ENCODE data around the gene SEC23IP.

Gene SEC23IP

GRCh38 chr10:119892188-119893065 lies at the start of gene SEC23IP:
TSS of gene SEC23IP (plus strand) at chr10:119892730. CDS start at chr10:119892783, 53 bp downstream.
- H3K4me1 ChIP-seq (ENCODE audit: control insufficient read depth, insufficient read depth, low read length), result peaks cover 12% of the 10 kb centered on the region
- H3K9ac ChIP-seq (ENCODE audit: low read length), result peak within 1 kb of the TSS; percentile 61
- H3K4me3 ChIP-seq (ENCODE audit: low read length), result peak within 1 kb of the TSS; percentile 99
- H3K36me3 ChIP-seq (ENCODE audit: control insufficient read depth, insufficient read depth, low read length), result peaks cover 6% of the 10 kb centered on the region
- H3K27me3 ChIP-seq (ENCODE audit: control insufficient read depth, insufficient read depth, low read length), result no peaks in the 10 kb centered on the region
- H3K27ac ChIP-seq (ENCODE audit: low read depth, low read length), result peak within 1 kb of the TSS; percentile 90

DNA sequence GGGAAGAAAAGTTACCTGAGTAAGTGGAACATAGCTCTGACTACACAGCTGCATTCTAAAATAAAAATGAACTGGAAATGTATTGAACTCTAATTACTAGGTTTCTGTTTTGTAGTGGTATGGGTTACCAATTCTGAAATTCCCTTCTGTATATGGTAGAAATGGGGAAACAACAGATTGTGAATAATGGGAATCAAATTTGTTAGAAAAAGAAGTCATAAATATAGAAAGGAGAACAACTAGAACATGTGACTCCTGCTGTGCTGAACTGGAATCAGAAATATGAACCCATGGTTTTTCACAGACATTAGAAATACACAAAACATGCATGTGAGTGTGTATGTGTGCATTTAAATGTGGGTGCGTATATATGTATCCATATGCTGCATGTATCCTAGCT lies 46.9 kb upstream of the SEC23IP start:
- Histone ChIP-seq H3K4me3 (ENCODE audit: low read length) (no peak overlapping the region), H3K9ac (ENCODE audit: low read length) (no peak overlapping the region), H3K27ac (ENCODE audit: low read depth, low read length) (no peak overlapping the region), H3K36me3 (ENCODE audit: control insufficient read depth, insufficient read depth, low read length) (peaks cover 31% of the 10 kb centered on the region), H3K4me1 (ENCODE audit: control insufficient read depth, insufficient read depth, low read length) (no peaks in the 10 kb centered on the region), H3K27me3 (ENCODE audit: control insufficient read depth, insufficient read depth, low read length) (no peaks in the 10 kb centered on the region)

DNA sequence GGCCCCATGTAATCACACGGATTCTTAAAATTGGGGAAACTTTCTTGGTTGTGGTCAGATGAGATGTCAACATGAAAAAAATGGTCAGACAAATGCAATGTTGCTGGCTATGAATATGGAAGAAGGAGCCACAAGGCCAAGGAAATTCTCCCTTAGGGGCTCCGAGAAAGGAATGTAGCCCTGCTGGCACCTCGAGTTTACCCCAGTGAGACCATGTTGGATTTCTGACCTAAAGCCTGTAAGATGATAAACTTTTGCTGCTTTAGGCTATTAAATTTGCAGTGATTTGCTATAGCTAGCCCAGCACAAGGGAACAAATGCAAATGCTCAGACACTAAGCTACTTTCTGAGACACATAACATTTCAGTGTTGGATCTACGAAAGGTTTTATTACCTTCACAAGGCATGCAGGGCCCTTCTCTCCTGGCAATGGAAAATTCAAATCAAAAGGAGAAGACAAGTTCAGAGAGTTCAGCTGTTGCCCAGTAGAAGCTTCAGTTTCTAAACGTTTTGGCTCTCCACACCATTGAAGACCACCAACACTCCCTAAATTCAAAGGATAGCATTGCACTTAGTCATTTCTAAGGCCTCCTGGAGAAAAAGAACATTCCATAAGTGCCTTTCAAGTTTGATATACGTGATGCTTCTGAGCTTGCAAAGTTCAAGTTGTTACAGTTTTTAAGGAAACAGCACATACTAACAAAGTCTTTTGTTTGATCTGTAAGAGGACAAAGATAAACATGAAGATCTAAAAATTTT lies 43.3 kb upstream of the SEC23IP start:
- H3K36me3 ChIP-seq (ENCODE audit: control insufficient read depth, insufficient read depth, low read length), result peaks cover 16% of the 10 kb centered on the region
- no peak overlapping the region for H3K9ac ChIP-seq (ENCODE audit: low read length)
- H3K27me3 ChIP-seq (ENCODE audit: control insufficient read depth, insufficient read depth, low read length), result no peaks in the 10 kb centered on the region
- H3K4me3 ChIP-seq (ENCODE audit: low read length), result no peak overlapping the region
- H3K27ac ChIP-seq (ENCODE audit: low read depth, low read length), result no peak overlapping the region
- no peaks in the 10 kb centered on the region for H3K4me1 ChIP-seq (ENCODE audit: control insufficient read depth, insufficient read depth, low read length)

- Histone ChIP-seq H3K36me3 (ENCODE audit: control insufficient read depth, insufficient read depth, low read length) (peaks cover 10% of the 10 kb centered on the region), H3K4me1 (ENCODE audit: control insufficient read depth, insufficient read depth, low read length) (no peaks in the 10 kb centered on the region), H3K27me3 (ENCODE audit: control insufficient read depth, insufficient read depth, low read length) (no peaks in the 10 kb centered on the region), H3K9ac (ENCODE audit: low read length) (no peak overlapping the region), H3K27ac (ENCODE audit: low read depth, low read length) (no peak overlapping the region), H3K4me3 (ENCODE audit: low read length) (no peak overlapping the region)
Measured at GRCh38 chr10:119849944-119850343, 42.6 kb upstream of the SEC23IP start.

DNA sequence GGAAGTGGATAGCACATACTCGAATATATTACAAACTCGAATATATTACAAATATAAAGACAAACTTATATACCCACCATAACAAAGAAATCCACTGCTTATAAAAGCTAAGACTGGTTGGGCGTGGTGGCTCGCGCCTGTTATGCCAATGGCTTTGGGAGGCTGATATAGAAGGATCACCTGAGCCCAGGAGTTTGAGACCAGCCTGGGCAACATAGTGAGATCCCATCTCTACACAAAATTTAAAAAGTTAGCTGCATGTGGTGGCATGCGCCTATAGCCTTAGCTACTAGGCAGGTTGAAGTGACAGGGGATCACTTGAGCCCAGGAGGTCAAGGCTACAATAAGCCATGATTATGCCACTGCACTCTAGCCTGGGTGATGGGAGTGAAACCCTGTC lies 40.3 kb upstream of the SEC23IP start:
- Histone ChIP-seq H3K4me1 (ENCODE audit: control insufficient read depth, insufficient read depth, low read length) (no peaks in the 10 kb centered on the region), H3K9ac (ENCODE audit: low read length) (no peak overlapping the region), H3K27me3 (ENCODE audit: control insufficient read depth, insufficient read depth, low read length) (no peaks in the 10 kb centered on the region), H3K36me3 (ENCODE audit: control insufficient read depth, insufficient read depth, low read length) (peaks cover 3% of the 10 kb centered on the region), H3K27ac (ENCODE audit: low read depth, low read length) (no peak overlapping the region), H3K4me3 (ENCODE audit: low read length) (no peak overlapping the region)

DNA sequence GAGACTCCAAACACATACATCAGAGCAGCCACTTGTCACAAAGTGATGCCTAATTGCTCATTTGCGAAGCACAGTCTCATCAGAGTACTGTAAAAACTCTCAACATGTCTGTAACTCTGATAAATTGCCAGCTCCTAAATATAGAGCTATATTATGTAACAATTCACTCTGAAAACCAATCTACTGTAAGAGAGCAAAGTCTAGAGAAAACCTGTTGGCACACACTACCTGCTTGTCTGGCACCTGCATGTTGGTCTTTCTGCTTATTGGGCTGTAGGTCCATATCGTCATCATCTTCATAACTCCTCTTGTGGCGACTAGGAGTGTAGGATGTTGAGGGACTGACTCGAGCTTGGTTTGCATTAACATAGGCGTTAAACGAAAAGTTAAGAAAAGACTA lies 39.7 kb upstream of the SEC23IP start:
- H3K27ac ChIP-seq (ENCODE audit: low read depth, low read length), result no peak overlapping the region
- H3K4me3 ChIP-seq (ENCODE audit: low read length), result no peak overlapping the region
- H3K4me1 ChIP-seq (ENCODE audit: control insufficient read depth, insufficient read depth, low read length), result no peaks in the 10 kb centered on the region
- peaks cover 2% of the 10 kb centered on the region for H3K36me3 ChIP-seq (ENCODE audit: control insufficient read depth, insufficient read depth, low read length)
- H3K27me3 ChIP-seq (ENCODE audit: control insufficient read depth, insufficient read depth, low read length), result no peaks in the 10 kb centered on the region
- no peak overlapping the region for H3K9ac ChIP-seq (ENCODE audit: low read length)

DNA sequence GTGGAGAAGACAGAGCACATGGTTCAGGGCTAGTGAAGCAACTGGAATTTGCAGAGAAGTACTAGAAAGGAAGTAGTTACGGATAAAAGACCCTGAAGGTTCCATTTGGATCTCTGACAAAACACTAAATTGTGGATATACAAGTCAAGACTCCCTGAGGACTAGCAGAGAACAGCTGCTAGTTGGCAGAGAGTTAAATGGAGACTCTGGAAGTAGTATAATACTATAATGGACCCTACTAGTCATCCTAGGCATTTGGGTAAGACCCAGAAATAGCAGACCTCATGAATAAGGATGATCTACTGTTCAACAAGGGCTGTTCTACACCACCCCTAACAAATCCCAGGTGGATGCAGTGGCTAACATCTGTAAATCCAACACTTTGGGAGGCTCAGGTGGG lies 39.0 kb upstream of the SEC23IP start:
- Histone ChIP-seq H3K27ac (ENCODE audit: low read depth, low read length) (no peak overlapping the region), H3K27me3 (ENCODE audit: control insufficient read depth, insufficient read depth, low read length) (no peaks in the 10 kb centered on the region), H3K4me1 (ENCODE audit: control insufficient read depth, insufficient read depth, low read length) (no peaks in the 10 kb centered on the region), H3K36me3 (ENCODE audit: control insufficient read depth, insufficient read depth, low read length) (peaks cover 2% of the 10 kb centered on the region), H3K4me3 (ENCODE audit: low read length) (no peak overlapping the region), H3K9ac (ENCODE audit: low read length) (no peak overlapping the region)

- Histone ChIP-seq H3K27me3 (ENCODE audit: control insufficient read depth, insufficient read depth, low read length) (no peaks in the 10 kb centered on the region), H3K9ac (ENCODE audit: low read length) (no peak overlapping the region), H3K4me1 (ENCODE audit: control insufficient read depth, insufficient read depth, low read length) (peaks cover 3% of the 10 kb centered on the region), H3K36me3 (ENCODE audit: control insufficient read depth, insufficient read depth, low read length) (peaks cover 2% of the 10 kb centered on the region), H3K27ac (ENCODE audit: low read depth, low read length) (no peak overlapping the region), H3K4me3 (ENCODE audit: low read length) (no peak overlapping the region)
Measured at GRCh38 chr10:119858063-119858462, 34.5 kb upstream of the SEC23IP start.

GRCh38 chr10:119859420-119860258 lies 32.9 kb upstream of the SEC23IP start:
- no peak overlapping the region for H3K9ac ChIP-seq (ENCODE audit: low read length)
- no peaks in the 10 kb centered on the region for H3K27me3 ChIP-seq (ENCODE audit: control insufficient read depth, insufficient read depth, low read length)
- no peaks in the 10 kb centered on the region for H3K36me3 ChIP-seq (ENCODE audit: control insufficient read depth, insufficient read depth, low read length)
- no peak overlapping the region for H3K27ac ChIP-seq (ENCODE audit: low read depth, low read length)
- H3K4me3 ChIP-seq (ENCODE audit: low read length), result no peak overlapping the region
- peaks cover 3% of the 10 kb centered on the region for H3K4me1 ChIP-seq (ENCODE audit: control insufficient read depth, insufficient read depth, low read length)

GRCh38 chr10:119860866-119861607 lies 31.5 kb upstream of the SEC23IP start:
- Histone ChIP-seq H3K27me3 (ENCODE audit: control insufficient read depth, insufficient read depth, low read length) (no peaks in the 10 kb centered on the region), H3K4me1 (ENCODE audit: control insufficient read depth, insufficient read depth, low read length) (peaks cover 3% of the 10 kb centered on the region), H3K36me3 (ENCODE audit: control insufficient read depth, insufficient read depth, low read length) (no peaks in the 10 kb centered on the region), H3K27ac (ENCODE audit: low read depth, low read length) (no peak overlapping the region), H3K4me3 (ENCODE audit: low read length) (no peak overlapping the region), H3K9ac (ENCODE audit: low read length) (no peak overlapping the region)

GRCh38 chr10:119862524-119862923 lies 30.0 kb upstream of the SEC23IP start:
- Histone ChIP-seq H3K36me3 (ENCODE audit: control insufficient read depth, insufficient read depth, low read length) (no peaks in the 10 kb centered on the region), H3K27me3 (ENCODE audit: control insufficient read depth, insufficient read depth, low read length) (no peaks in the 10 kb centered on the region), H3K4me1 (ENCODE audit: control insufficient read depth, insufficient read depth, low read length) (peaks cover 3% of the 10 kb centered on the region), H3K27ac (ENCODE audit: low read depth, low read length) (no peak overlapping the region), H3K4me3 (ENCODE audit: low read length) (no peak overlapping the region), H3K9ac (ENCODE audit: low read length) (no peak overlapping the region)

All from rectal smooth muscle tissue (tissue), 1 donor.